ENCODE data around the gene EFNA5.

Gene EFNA5

DNA sequence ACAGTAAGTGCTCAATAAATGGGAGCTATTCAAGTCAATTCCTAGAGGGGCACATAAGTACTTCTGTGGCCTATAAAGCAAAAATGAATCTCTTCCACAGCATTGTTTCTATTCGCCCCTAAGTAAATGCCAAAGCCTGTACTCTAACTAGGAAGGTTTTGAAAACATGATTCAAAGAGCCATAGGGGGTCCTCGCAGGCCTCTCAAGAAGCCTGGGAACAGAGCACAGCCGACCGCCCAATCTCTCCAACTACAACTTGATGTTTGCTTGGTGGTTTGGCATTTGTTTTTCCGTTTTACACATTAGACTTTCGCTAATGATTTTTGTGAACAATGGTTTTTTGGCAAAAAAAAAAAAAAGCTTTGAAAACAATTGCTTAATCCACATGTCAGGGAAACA, 19.4 kb downstream of the EFNA5 start:
- no peaks in the 10 kb centered on the region for H3K36me3 ChIP-seq (ENCODE audit: control insufficient read depth, insufficient read depth, low read length)
- H3K4me1 ChIP-seq (ENCODE audit: control insufficient read depth, insufficient read depth, low read length, poor library complexity, severe bottlenecking) = no peaks in the 10 kb centered on the region
- H3K9me3 ChIP-seq (ENCODE audit: control insufficient read depth, low read length) = no peaks in the 10 kb centered on the region
- DNase-seq = no peak
- H3K27ac ChIP-seq (ENCODE audit: insufficient read depth, low read length, poor library complexity, severe bottlenecking) = no peak overlapping the region
- no peak overlapping the region for H3K4me3 ChIP-seq (ENCODE audit: insufficient read depth, low read depth, low read length, poor library complexity, severe bottlenecking)
- no peaks in the 10 kb centered on the region for H3K27me3 ChIP-seq (replicated peaks; ENCODE audit: control insufficient read depth, insufficient read depth, low read length, poor library complexity, severe bottlenecking)

DNA sequence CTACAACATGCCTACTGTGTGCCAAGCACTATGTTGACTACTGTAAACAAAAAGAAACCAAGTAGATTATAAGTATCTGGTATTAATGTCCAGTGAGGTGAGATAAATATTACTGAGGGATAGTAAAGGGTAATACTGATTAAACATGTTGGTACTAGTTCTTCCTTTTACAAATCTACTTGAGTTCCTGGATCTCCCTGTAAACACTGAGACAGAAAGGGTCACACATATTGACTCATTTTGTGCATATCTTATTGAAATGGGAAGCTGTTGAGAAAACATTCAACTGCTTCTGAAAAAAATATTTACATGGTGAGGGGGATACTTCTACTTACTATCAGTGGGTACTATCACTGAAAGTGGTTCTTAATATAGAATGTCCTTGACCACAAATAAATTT, 24.3 kb downstream of the EFNA5 start:
- H3K27ac ChIP-seq (ENCODE audit: insufficient read depth, low read length, poor library complexity, severe bottlenecking) = no peak overlapping the region
- DNase-seq = no peak
- H3K4me3 ChIP-seq (ENCODE audit: insufficient read depth, low read depth, low read length, poor library complexity, severe bottlenecking) = no peak overlapping the region
- no peaks in the 10 kb centered on the region for H3K36me3 ChIP-seq (ENCODE audit: control insufficient read depth, insufficient read depth, low read length)
- H3K9me3 ChIP-seq (ENCODE audit: control insufficient read depth, low read length) = no peaks in the 10 kb centered on the region
- no peaks in the 10 kb centered on the region for H3K4me1 ChIP-seq (ENCODE audit: control insufficient read depth, insufficient read depth, low read length, poor library complexity, severe bottlenecking)
- no peaks in the 10 kb centered on the region for H3K27me3 ChIP-seq (replicated peaks; ENCODE audit: control insufficient read depth, insufficient read depth, low read length, poor library complexity, severe bottlenecking)

DNA sequence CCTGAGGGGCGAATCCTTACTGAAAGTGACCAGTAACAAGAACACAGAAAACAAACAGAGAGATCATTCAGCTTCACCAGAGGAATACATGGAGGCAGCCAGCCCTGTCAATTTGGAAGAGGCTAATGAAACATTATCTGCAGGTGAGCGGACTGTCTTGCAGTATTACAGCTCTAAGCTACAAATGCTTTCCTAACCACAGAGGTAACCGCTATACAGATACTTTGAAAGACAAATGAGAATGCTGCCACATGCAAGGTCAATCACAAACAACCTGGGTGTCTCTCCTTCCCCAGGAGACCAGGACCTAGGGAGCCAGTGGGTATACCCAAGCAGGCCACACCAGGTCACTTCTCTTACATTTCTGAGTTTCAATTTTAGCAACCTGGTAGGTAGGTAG, 30.2 kb downstream of the EFNA5 start:
- DNase-seq = no peak
- no peak overlapping the region for H3K4me3 ChIP-seq (ENCODE audit: insufficient read depth, low read depth, low read length, poor library complexity, severe bottlenecking)
- no peaks in the 10 kb centered on the region for H3K4me1 ChIP-seq (ENCODE audit: control insufficient read depth, insufficient read depth, low read length, poor library complexity, severe bottlenecking)
- no peaks in the 10 kb centered on the region for H3K27me3 ChIP-seq (replicated peaks; ENCODE audit: control insufficient read depth, insufficient read depth, low read length, poor library complexity, severe bottlenecking)
- H3K9me3 ChIP-seq (ENCODE audit: control insufficient read depth, low read length) = no peaks in the 10 kb centered on the region
- H3K27ac ChIP-seq (ENCODE audit: insufficient read depth, low read length, poor library complexity, severe bottlenecking) = no peak overlapping the region
- no peaks in the 10 kb centered on the region for H3K36me3 ChIP-seq (ENCODE audit: control insufficient read depth, insufficient read depth, low read length)

DNA sequence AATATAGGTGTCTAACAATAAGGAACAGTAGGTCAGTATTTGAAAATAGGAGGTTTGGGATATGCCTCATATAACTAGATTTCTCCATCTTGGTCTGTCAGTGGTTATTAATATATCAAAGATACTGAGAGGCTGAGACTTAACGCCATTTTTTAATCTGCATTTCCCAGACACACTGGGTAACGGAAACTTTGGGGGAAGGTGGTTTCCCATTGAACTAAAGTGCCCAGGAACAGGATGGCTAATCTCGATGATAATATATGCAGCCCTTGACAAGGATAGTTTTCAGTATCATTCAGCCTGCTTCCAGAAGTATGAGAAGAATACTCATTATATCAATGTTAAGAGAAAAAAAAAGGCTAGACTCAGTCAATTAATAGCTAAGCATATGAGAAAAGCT, 30.7 kb downstream of the EFNA5 start:
- Histone ChIP-seq H3K27me3 (replicated peaks; ENCODE audit: control insufficient read depth, insufficient read depth, low read length, poor library complexity, severe bottlenecking) (no peaks in the 10 kb centered on the region), H3K9me3 (ENCODE audit: control insufficient read depth, low read length) (no peaks in the 10 kb centered on the region), H3K36me3 (ENCODE audit: control insufficient read depth, insufficient read depth, low read length) (no peaks in the 10 kb centered on the region), H3K4me1 (ENCODE audit: control insufficient read depth, insufficient read depth, low read length, poor library complexity, severe bottlenecking) (no peaks in the 10 kb centered on the region), H3K27ac (ENCODE audit: insufficient read depth, low read length, poor library complexity, severe bottlenecking) (no peak overlapping the region), H3K4me3 (ENCODE audit: insufficient read depth, low read depth, low read length, poor library complexity, severe bottlenecking) (no peak overlapping the region)
- DNase-seq = no peak

DNA sequence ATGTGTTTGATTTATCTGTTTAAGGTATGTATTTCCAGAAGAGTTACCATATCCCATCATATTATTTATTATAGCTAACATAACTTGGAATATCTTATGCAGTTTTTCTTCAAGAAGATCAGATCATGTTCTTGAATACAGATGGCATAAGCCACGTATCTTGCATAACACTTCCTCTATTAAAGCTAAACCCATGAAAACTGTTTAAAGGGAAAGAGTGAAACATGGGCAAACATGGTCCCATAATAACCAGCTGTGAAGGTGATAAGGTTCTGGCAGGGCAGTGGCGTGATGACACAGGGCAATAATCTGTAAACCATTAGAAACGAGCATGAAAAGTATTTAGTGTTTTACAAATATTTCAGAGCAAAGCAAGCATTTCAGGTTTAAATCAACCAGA, 34.2 kb downstream of the EFNA5 start:
- H3K27me3 ChIP-seq (replicated peaks; ENCODE audit: control insufficient read depth, insufficient read depth, low read length, poor library complexity, severe bottlenecking) = no peaks in the 10 kb centered on the region
- no peak overlapping the region for H3K27ac ChIP-seq (ENCODE audit: insufficient read depth, low read length, poor library complexity, severe bottlenecking)
- H3K9me3 ChIP-seq (ENCODE audit: control insufficient read depth, low read length) = no peaks in the 10 kb centered on the region
- H3K36me3 ChIP-seq (ENCODE audit: control insufficient read depth, insufficient read depth, low read length) = no peaks in the 10 kb centered on the region
- H3K4me3 ChIP-seq (ENCODE audit: insufficient read depth, low read depth, low read length, poor library complexity, severe bottlenecking) = no peak overlapping the region
- no peaks in the 10 kb centered on the region for H3K4me1 ChIP-seq (ENCODE audit: control insufficient read depth, insufficient read depth, low read length, poor library complexity, severe bottlenecking)
- DNase-seq = no peak

DNA sequence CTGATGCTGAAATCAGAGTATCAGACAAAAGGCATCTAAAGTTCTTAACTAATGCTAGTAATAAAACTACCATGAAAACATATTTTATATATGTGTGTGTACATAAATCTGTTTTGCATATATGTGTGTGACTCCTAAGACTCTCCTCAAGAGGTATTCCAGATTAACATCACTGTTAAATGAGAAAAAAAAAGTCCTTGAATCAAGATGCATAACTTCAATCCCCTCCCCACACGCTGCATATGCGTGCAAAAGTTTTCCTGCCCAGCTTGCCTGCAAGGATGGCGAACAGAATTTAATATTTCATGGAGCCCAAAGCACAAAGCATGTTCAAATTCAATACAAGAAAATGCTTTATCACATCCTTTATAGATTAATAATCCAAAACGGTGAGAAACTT, 34.7 kb downstream of the EFNA5 start:
- Histone ChIP-seq H3K27ac (ENCODE audit: insufficient read depth, low read length, poor library complexity, severe bottlenecking) (no peak overlapping the region), H3K9me3 (ENCODE audit: control insufficient read depth, low read length) (no peaks in the 10 kb centered on the region), H3K4me3 (ENCODE audit: insufficient read depth, low read depth, low read length, poor library complexity, severe bottlenecking) (no peak overlapping the region), H3K27me3 (replicated peaks; ENCODE audit: control insufficient read depth, insufficient read depth, low read length, poor library complexity, severe bottlenecking) (no peaks in the 10 kb centered on the region), H3K36me3 (ENCODE audit: control insufficient read depth, insufficient read depth, low read length) (no peaks in the 10 kb centered on the region), H3K4me1 (ENCODE audit: control insufficient read depth, insufficient read depth, low read length, poor library complexity, severe bottlenecking) (no peaks in the 10 kb centered on the region)
- DNase-seq = no peak

DNA sequence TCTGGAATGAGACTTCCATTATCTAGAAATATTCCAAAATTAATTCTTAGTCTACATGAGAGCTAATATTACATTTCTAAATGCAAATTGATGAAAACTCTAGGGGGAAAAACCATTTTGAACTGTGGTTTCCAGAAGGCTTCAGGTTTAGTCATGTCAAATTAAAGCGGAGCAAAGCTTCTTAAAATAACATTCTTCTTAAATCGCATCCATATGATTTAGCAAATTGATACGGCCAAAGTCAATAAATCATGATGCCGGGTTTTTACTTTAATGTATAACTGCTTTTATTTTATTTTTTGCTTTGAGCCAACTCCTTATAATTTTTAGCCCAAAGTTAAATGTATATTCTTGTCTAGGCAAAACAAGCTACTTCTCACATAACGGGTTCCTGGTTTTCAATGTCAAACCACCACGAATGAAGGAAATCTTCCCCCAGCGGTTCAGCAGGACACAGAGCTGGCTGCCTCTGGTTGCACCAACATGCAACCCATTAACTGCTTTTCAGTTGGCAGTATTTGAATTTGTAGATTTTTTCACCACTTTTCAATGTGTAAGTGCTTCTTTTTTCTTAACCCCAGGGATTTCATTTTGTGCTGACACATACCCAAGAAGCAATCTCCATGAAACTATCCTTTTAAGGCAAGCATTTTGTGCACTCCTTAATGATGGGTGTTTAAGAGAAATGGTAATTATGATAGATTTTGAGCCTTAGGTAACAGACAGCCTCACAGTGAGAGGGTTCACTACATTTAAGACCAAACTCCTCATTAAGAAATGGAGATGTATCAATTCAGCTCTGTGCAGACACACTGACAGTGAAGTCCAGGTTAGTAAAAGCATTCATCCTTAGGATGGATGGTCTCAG, 35.5 kb downstream of the EFNA5 start:
- Histone ChIP-seq H3K4me1 (ENCODE audit: control insufficient read depth, insufficient read depth, low read length, poor library complexity, severe bottlenecking) (no peaks in the 10 kb centered on the region), H3K27me3 (replicated peaks; ENCODE audit: control insufficient read depth, insufficient read depth, low read length, poor library complexity, severe bottlenecking) (no peaks in the 10 kb centered on the region), H3K36me3 (ENCODE audit: control insufficient read depth, insufficient read depth, low read length) (no peaks in the 10 kb centered on the region), H3K27ac (ENCODE audit: insufficient read depth, low read length, poor library complexity, severe bottlenecking) (no peak overlapping the region), H3K4me3 (ENCODE audit: insufficient read depth, low read depth, low read length, poor library complexity, severe bottlenecking) (no peak overlapping the region), H3K9me3 (ENCODE audit: control insufficient read depth, low read length) (no peaks in the 10 kb centered on the region)
- no peak for DNase-seq

DNA sequence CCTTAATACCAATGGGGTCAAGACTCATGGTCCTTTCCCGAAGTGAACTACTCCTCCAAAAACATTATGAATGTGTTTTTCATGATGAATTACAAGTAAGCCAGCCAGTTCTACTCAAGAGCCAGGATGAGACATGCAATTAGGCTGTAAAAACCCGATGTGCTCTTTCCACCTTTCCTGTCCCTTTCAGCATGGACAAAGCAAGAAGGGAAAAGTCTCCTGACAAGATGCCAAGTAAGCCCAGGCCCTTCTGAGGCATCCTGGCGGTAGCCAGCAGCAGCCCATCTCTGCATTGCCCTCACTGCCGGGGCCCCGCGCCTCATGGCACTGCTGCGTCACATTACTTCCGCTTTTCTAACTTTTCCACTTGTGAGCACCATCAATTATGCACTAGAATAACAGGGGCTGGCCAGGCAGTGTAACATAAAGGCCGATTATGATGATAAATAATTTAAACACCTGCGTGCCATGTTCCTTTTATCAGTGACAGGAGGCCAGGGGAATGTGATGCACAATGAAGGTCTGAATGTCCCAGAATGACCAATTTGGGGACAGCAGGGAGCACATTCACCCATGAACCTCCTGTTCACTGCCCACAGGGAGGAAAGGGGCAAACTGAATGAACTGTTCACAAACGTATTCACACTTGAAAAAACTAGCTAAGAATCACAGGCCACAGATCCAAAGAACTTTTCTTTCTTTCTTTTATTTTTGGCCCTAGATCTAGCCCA, 37.4 kb downstream of the EFNA5 start:
- Histone ChIP-seq H3K27me3 (replicated peaks; ENCODE audit: control insufficient read depth, insufficient read depth, low read length, poor library complexity, severe bottlenecking) (no peaks in the 10 kb centered on the region), H3K4me3 (ENCODE audit: insufficient read depth, low read depth, low read length, poor library complexity, severe bottlenecking) (no peak overlapping the region), H3K9me3 (ENCODE audit: control insufficient read depth, low read length) (no peaks in the 10 kb centered on the region), H3K4me1 (ENCODE audit: control insufficient read depth, insufficient read depth, low read length, poor library complexity, severe bottlenecking) (no peaks in the 10 kb centered on the region), H3K27ac (ENCODE audit: insufficient read depth, low read length, poor library complexity, severe bottlenecking) (no peak overlapping the region), H3K36me3 (ENCODE audit: control insufficient read depth, insufficient read depth, low read length) (no peaks in the 10 kb centered on the region)
- DNase-seq = no peak

DNA sequence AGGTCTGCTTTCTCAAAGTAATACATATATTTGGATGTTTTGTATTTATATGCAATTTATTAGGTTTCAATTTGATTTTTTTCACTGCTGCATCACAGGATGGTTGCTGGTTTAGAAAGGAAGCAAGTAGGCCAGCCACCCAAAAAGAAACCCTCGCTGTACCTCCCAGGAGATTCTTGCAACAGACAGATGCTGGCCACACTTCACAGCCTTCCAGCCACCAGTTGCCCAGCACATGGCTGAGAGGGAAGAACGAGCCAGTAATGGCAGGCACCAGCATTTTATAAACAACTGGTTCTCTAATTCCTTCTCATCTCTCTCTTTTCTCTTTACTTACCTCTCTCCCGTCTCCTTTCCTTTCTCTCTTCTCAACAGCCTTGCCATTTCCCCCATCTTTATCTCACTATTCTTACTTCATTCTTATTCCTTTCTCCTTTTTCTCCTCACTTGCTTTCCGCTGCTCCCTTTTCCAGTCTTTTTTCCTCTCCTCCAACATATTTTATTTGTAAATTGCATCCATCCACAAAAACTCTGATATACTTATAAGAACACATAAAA, 38.9 kb downstream of the EFNA5 start:
- H3K27ac ChIP-seq (ENCODE audit: insufficient read depth, low read length, poor library complexity, severe bottlenecking) = no peak overlapping the region
- H3K27me3 ChIP-seq (replicated peaks; ENCODE audit: control insufficient read depth, insufficient read depth, low read length, poor library complexity, severe bottlenecking) = no peaks in the 10 kb centered on the region

DNA sequence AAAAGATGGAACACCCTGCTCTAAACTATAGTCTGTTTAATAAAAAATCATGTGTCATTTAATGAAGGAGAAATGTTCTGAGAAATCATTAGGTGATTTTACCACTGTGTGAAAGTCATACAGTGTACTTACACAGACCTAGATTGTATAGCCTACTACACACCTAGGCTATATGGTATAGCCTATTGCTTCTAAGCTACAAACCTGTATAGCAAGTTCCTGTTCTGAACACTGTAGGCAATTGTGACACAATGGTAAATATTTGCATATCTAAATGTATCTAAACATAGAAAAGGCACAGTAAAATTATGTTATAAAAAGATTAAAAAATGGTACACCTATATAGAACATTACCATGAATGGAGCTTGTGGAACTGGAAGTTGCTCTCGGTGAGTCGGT, 40.6 kb downstream of the EFNA5 start:
- no peaks in the 10 kb centered on the region for H3K27me3 ChIP-seq (replicated peaks; ENCODE audit: control insufficient read depth, insufficient read depth, low read length, poor library complexity, severe bottlenecking)
- DNase-seq = no peak
- H3K36me3 ChIP-seq (ENCODE audit: control insufficient read depth, insufficient read depth, low read length) = no peaks in the 10 kb centered on the region
- no peak overlapping the region for H3K27ac ChIP-seq (ENCODE audit: insufficient read depth, low read length, poor library complexity, severe bottlenecking)
- H3K4me3 ChIP-seq (ENCODE audit: insufficient read depth, low read depth, low read length, poor library complexity, severe bottlenecking) = no peak overlapping the region
- no peaks in the 10 kb centered on the region for H3K9me3 ChIP-seq (ENCODE audit: control insufficient read depth, low read length)
- no peaks in the 10 kb centered on the region for H3K4me1 ChIP-seq (ENCODE audit: control insufficient read depth, insufficient read depth, low read length, poor library complexity, severe bottlenecking)

More for the DNA sequence above, 38.9 kb downstream of the EFNA5 start:
- no peak overlapping the region for H3K4me3 ChIP-seq (ENCODE audit: insufficient read depth, low read depth, low read length, poor library complexity, severe bottlenecking)
- no peak for DNase-seq
- H3K36me3 ChIP-seq (ENCODE audit: control insufficient read depth, insufficient read depth, low read length) = no peaks in the 10 kb centered on the region
- H3K4me1 ChIP-seq (ENCODE audit: control insufficient read depth, insufficient read depth, low read length, poor library complexity, severe bottlenecking) = no peaks in the 10 kb centered on the region
- no peaks in the 10 kb centered on the region for H3K9me3 ChIP-seq (ENCODE audit: control insufficient read depth, low read length)

All from effector memory CD4-positive, alpha-beta T cell (primary cell).